SU-DHL-6 (cell line): ENCODE results near the gene TMC6.

ENCODE experiments used
- H2AFZ ChIP-seq: fragments of 200-600 bp; sonication (generic); 2 replicates; pipeline ENCODE4 v1.6.1; 2014; ENCODE audit warnings: low read depth, mild to moderate bottlenecking, moderate library complexity, mixed read lengths, antibody characterized with exemption, low read length; ENCODE audit not compliant: severe bottlenecking
- H3F3A ChIP-seq: fragments of 200-600 bp; shearing (Covaris generic); 2 replicates; pipeline ENCODE4 v1.6.0; 2016; ENCODE audit warnings: antibody characterized with exemption, mild to moderate bottlenecking; ENCODE audit not compliant: insufficient read depth
- H3K27ac ChIP-seq: fragments of 200-600 bp; sonication (generic); 2 replicates; pipeline ENCODE4 v1.5.1; 2016; ENCODE audit warnings: low read depth, mild to moderate bottlenecking, low read length, moderate library complexity, mixed read lengths
- H3K27me3 ChIP-seq: fragments of 200-600 bp; sonication (generic), shearing (Covaris generic); 2 replicates; pipeline ENCODE4 v1.6.0; 2014; ENCODE audit warnings: mild to moderate bottlenecking, low read length
- H3K36me3 ChIP-seq: fragments of 200-600 bp; sonication (generic); 2 replicates; pipeline ENCODE4 v1.6.1; 2014; ENCODE audit warnings: mild to moderate bottlenecking, low read length, mixed read lengths
- H3K4me2 ChIP-seq: fragments of 300-600, 200-600 bp; shearing (Covaris generic), sonication (generic); 2 replicates; pipeline ENCODE4 v1.6.0; 2014; ENCODE audit warnings: low read length, low read depth, mild to moderate bottlenecking; ENCODE audit not compliant: poor library complexity, severe bottlenecking
- H3K4me3 ChIP-seq: fragments of 200-600 bp; sonication (generic); 2 replicates; pipeline ENCODE4 v1.5.1; 2014; ENCODE audit warnings: antibody characterized with exemption, low read length, mild to moderate bottlenecking, mixed read lengths; ENCODE audit not compliant: insufficient read depth, poor library complexity, severe bottlenecking
- H3K79me2 ChIP-seq: fragments of 200-600 bp; sonication (generic); 2 replicates; pipeline ENCODE4 v1.6.1; 2014; ENCODE audit warnings: mild to moderate bottlenecking, low read length, moderate library complexity; ENCODE audit not compliant: insufficient read depth
- H3K9ac ChIP-seq: fragments of 200-600 bp; sonication (generic); 2 replicates; pipeline ENCODE4 v1.7.0; 2014; ENCODE audit warnings: mild to moderate bottlenecking, low read length
- H3K9me2 ChIP-seq: fragments of 200-600 bp; sonication (generic); replicated peaks from 2 replicates; pipeline ENCODE4 v1.6.1; 2014; ENCODE audit warnings: low read length; ENCODE audit not compliant: insufficient read depth
- H3K9me3 ChIP-seq: fragments of 200-600 bp; sonication (generic); 2 replicates; pipeline ENCODE4 v1.6.1; 2014; ENCODE audit warnings: low read length, mixed read lengths; ENCODE audit not compliant: insufficient read depth
- H4K20me1 ChIP-seq: fragments of 200-600 bp; sonication (generic); 2 replicates; pipeline ENCODE4 v1.6.1; 2014; ENCODE audit warnings: low read depth, mild to moderate bottlenecking, antibody characterized with exemption, low read length, moderate library complexity, mixed read lengths
- EZH2phosphoT487 ChIP-seq: fragments of 200-600 bp; sonication (generic), shearing (Covaris generic); conservative IDR thresholded peaks from 2 replicates; pipeline ENCODE4 v1.6.1; 2018; ENCODE audit warnings: mild to moderate bottlenecking, antibody characterized with exemption, low read length, moderate library complexity, mixed read lengths
- TF ChIP-seq, protein P1 (sequence below): fragments of 200-600 bp; sonication (generic); IDR thresholded peaks from one replicate; pipeline ENCODE4 v1.5.1; 2017; ENCODE audit warnings: antibody characterized with exemption, mild to moderate bottlenecking, low read length, moderate library complexity; ENCODE audit not compliant: insufficient read depth, poor library complexity, severe bottlenecking

TMC6 gene

DNA sequence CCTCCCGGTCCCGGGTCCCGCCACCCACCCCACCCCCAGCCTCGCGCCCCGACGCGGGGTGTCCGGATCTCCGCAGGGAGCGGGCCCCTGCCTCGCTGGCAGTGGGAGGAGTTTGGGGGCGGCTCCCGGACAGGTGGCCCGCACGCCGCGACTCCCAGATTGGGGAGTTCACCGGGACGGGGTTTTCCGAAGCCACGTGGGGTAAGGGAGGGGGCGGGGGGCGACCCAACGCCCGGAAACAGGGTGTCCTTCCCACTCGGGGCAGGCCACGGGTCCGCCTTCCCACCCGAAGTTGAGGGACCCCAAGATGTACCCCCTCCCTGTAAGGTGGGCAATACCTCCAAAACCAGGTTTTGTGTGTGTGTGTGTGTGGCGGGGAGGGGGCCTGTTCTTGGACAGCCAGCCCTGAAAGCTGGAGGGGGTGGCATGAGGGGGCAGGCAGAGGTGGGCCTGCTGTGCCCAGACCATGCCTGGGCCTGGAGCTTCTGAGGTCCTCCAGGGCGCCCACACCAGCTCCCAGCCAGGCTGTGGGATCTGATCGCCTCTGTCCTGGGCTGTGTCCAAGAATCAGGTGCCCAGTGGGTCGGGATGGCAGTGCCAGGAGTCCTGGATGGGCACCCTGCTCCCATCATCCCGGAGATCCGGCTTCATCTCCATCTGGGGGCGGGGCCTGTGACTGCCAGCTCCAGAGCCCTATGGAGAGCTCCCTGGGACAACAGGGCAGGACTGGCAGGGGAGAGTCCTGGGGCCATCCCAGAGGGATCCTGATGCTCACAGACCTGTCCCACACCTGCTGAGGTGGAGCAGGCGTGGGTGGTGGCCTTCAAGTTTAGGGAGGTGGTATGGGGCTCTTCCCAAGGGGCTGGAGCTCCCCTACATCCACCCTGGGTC is 40.6 kb upstream of the TMC6 start:
- Histone ChIP-seq H4K20me1 (no peaks in the 10 kb centered on the region; the same call in 1 of the 2 replicates), H2AFZ (no peak overlapping the region), H3K4me3 (peak overlapping the region; percentile 88), H3K36me3 (no peaks in the 10 kb centered on the region), H3F3A (peaks cover 35% of the 10 kb centered on the region), H3K9me2 (no peaks in the 10 kb centered on the region), H3K27me3 (no peaks in the 10 kb centered on the region), H3K9me3 (no peaks in the 10 kb centered on the region), H3K4me2 (peak overlapping the region; percentile 79), H3K9ac (peak overlapping the region; percentile 94), H3K27ac (peak overlapping the region; percentile 88), H3K79me2 (peaks cover 31% of the 10 kb centered on the region)
- TF ChIP-seq, protein P1, sequence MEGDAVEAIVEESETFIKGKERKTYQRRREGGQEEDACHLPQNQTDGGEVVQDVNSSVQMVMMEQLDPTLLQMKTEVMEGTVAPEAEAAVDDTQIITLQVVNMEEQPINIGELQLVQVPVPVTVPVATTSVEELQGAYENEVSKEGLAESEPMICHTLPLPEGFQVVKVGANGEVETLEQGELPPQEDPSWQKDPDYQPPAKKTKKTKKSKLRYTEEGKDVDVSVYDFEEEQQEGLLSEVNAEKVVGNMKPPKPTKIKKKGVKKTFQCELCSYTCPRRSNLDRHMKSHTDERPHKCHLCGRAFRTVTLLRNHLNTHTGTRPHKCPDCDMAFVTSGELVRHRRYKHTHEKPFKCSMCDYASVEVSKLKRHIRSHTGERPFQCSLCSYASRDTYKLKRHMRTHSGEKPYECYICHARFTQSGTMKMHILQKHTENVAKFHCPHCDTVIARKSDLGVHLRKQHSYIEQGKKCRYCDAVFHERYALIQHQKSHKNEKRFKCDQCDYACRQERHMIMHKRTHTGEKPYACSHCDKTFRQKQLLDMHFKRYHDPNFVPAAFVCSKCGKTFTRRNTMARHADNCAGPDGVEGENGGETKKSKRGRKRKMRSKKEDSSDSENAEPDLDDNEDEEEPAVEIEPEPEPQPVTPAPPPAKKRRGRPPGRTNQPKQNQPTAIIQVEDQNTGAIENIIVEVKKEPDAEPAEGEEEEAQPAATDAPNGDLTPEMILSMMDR: no peak
- TF ChIP-seq EZH2phosphoT487: no peak

DNA sequence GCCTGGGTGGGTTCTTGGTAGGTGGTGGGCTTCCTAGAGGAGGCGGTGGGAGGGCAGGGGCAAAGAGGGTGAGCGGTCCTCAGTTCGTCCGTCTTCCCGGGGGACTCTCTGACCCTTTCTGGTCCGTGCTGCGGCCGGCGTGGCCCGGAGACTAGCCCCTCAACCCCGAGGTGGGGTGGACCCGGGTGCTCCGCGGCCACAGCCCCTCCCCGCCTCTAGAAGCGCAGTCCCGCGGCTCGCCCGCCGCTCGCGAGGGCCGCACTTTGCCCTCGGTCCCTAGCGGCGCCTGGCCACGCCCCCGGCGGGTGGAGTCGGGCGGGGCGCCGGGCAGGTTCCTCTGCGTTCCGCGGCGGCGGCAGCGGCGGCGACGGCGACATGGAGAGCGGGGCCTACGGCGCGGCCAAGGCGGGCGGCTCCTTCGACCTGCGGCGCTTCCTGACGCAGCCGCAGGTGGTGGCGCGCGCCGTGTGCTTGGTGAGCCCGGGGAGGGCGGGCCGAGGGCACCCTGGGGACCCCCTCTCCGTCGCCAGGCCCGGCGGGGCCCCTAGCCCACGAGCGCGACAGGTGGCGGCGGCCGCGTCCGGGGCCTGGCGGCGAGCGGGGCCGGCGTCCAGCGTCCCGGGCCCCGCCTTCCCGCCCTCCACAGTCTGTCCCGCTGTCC is 39.8 kb upstream of the TMC6 start, which contains the start of gene SYNGR2:
SYNGR2 (plus strand) TSS at position 340 of the 661 bp plus-strand sequence; CDS start at position 376, 36 bp downstream.
- peak within 1 kb of the TSS; percentile 88 for H3K4me3 ChIP-seq
- peaks cover 28% of the 10 kb centered on the region for H3F3A ChIP-seq
- H2AFZ ChIP-seq: peak within 1 kb of the TSS; percentile 63
- TF ChIP-seq, protein P1: no peak
- TF ChIP-seq EZH2phosphoT487: no peak
- no peaks in the 10 kb centered on the region for H3K9me3 ChIP-seq
- no peaks in the 10 kb centered on the region; the same call in 1 of the 2 replicates for H4K20me1 ChIP-seq
- H3K27me3 ChIP-seq: no peaks in the 10 kb centered on the region
- H3K9ac ChIP-seq: peak within 1 kb of the TSS; percentile 94
- peaks cover 31% of the 10 kb centered on the region for H3K79me2 ChIP-seq
- H3K9me2 ChIP-seq: no peaks in the 10 kb centered on the region
- peak within 1 kb of the TSS; percentile 79 for H3K4me2 ChIP-seq
- no peaks in the 10 kb centered on the region for H3K36me3 ChIP-seq
- H3K27ac ChIP-seq: peak within 1 kb of the TSS; percentile 88

DNA sequence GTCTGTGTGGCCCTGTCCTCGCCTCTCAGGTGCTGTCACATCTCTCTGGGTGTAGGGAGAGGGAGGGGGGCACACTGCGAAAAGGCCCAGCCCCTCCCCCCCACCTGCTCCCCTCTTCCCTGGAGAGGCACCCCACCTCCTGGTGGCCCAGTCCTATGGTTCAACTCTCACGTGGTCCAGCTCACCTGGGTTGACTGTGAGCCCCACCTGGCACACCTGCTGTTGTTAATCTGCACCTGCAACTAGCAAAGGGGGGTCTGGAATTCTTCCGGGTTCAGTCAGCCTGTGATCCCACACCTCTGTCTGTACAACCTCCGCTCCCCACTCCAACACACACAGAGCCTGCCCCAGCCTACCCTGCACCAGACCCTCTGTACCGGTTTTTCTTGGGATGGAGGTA is 37.9 kb upstream of the TMC6 start:
- Histone ChIP-seq H3K36me3 (no peaks in the 10 kb centered on the region), H2AFZ (no peak overlapping the region), H3K9me2 (no peaks in the 10 kb centered on the region), H3F3A (peaks cover 16% of the 10 kb centered on the region), H3K27ac (peak overlapping the region; percentile 27; the same call in 1 of the 2 replicates), H3K27me3 (no peaks in the 10 kb centered on the region), H3K4me2 (peak overlapping the region; percentile 22), H3K79me2 (peaks cover 30% of the 10 kb centered on the region), H3K9ac (no peak overlapping the region), H3K9me3 (no peaks in the 10 kb centered on the region), H3K4me3 (no peak overlapping the region), H4K20me1 (no peaks in the 10 kb centered on the region; the same call in 1 of the 2 replicates)
- no peak for TF ChIP-seq EZH2phosphoT487
- TF ChIP-seq, protein P1: no peak
